IMR-90 (cell line): ENCODE measurements around the gene NFIA. TPM values are rescaled to one million over a fixed set of nuclear protein-coding genes. Genes with fewer than 3 reads are reported as not detected.

Source experiments
- ATAC-seq: fragments of 200-7000 bp; cut with Tn5 transposase; 2 replicates; pipeline ENCODE4 v1.9.1; 2020; ENCODE audit warnings: low read depth, mild to moderate bottlenecking, moderate library complexity
- BruUV-seq: library from RNA; stranded (reverse); fragments of 400-500 nt; replicated peaks from 2 replicates; lab custom pipeline; 2021; lab: Mats Ljungman, UMichigan
- CTCF ChIA-PET: fragments of 300-600 bp; formaldehyde crosslinking; extraction: SDS; loops from one replicate; lab custom pipeline; 2021; ENCODE audit warnings: antibody characterized with exemption; lab: Yijun Ruan, JAX
- POLR2A ChIA-PET: fragments of 300-600 bp; sonication (Branson Sonifier 250); formaldehyde crosslinking; loops from one replicate; lab custom pipeline; 2022; ENCODE audit warnings: antibody characterized with exemption; ENCODE audit not compliant: unreplicated experiment; lab: Charles Lee
- DNase-seq: peaks from one replicate; pipeline ENCODE4 v3.0.0; 2013
- H2AFZ ChIP-seq: replicated peaks from 2 replicates; pipeline ENCODE3; 2013; ENCODE audit warnings: low read length, mild to moderate bottlenecking; ENCODE audit not compliant: poor library complexity
- H2AK5ac ChIP-seq: 2 replicates; pipeline ENCODE4 v1.6.1; 2013; ENCODE audit warnings: low read depth, low read length, inconsistent platforms
- H2AK9ac ChIP-seq: replicated peaks from 2 replicates; pipeline ENCODE3; 2013; ENCODE audit warnings: mild to moderate bottlenecking, low read depth, low read length, moderate library complexity; ENCODE audit not compliant: poor library complexity
- H2BK120ac ChIP-seq: 2 replicates; pipeline ENCODE4 v1.6.1; 2013; ENCODE audit warnings: low read depth, low read length, inconsistent platforms
- H2BK15ac ChIP-seq: 3 replicates; pipeline ENCODE4 v1.6.1; 2013; ENCODE audit warnings: low read depth, low read length, inconsistent platforms
- H2BK20ac ChIP-seq: 2 replicates; pipeline ENCODE4 v1.6.1; 2013; ENCODE audit warnings: low read depth, mild to moderate bottlenecking, inconsistent platforms, low read length, moderate library complexity
- H2BK5ac ChIP-seq: 2 replicates; pipeline ENCODE4 v1.6.1; 2013; ENCODE audit warnings: mild to moderate bottlenecking, low read depth, low read length, inconsistent platforms; ENCODE audit not compliant: poor library complexity, severe bottlenecking
- H3K14ac ChIP-seq: replicated peaks from 2 replicates; pipeline ENCODE4 v1.6.1; 2013; ENCODE audit warnings: low read depth, low read length, inconsistent platforms
- H3K18ac ChIP-seq: 2 replicates; pipeline ENCODE4 v1.6.1; 2013; ENCODE audit warnings: low read depth, low read length, control low read depth
- H3K23ac ChIP-seq: 2 replicates; pipeline ENCODE4 v1.6.1; 2013; ENCODE audit warnings: low read depth, low read length, inconsistent platforms
- H3K27ac ChIP-seq: 2 replicates; pipeline ENCODE4 v1.5.1; 2013; ENCODE audit warnings: mild to moderate bottlenecking, control low read depth, low read length; ENCODE audit not compliant: insufficient read depth
- H3K27me3 ChIP-seq: 2 replicates; pipeline ENCODE4 v1.6.1; 2013; ENCODE audit warnings: low read length; ENCODE audit not compliant: control insufficient read depth, insufficient read depth
- H3K36me3 ChIP-seq: 2 replicates; pipeline ENCODE4 v1.6.1; 2013; ENCODE audit warnings: low read length, mixed read lengths; ENCODE audit not compliant: control insufficient read depth, insufficient read depth
- H3K4ac ChIP-seq: 2 replicates; pipeline ENCODE4 v1.6.1; 2013; ENCODE audit warnings: low read depth, low read length, inconsistent platforms
- H3K4me1 ChIP-seq: 2 replicates; pipeline ENCODE4 v1.6.1; 2013; ENCODE audit warnings: low read length, mixed read lengths; ENCODE audit not compliant: control insufficient read depth, insufficient read depth
- H3K4me2 ChIP-seq: 2 replicates; pipeline ENCODE4 v1.6.1; 2013; ENCODE audit warnings: low read depth, mild to moderate bottlenecking, control low read depth, low read length, moderate library complexity
- H3K4me3 ChIP-seq: 2 replicates; pipeline ENCODE4 v1.5.1; 2013; ENCODE audit warnings: low read depth, mild to moderate bottlenecking, control low read depth, low read length, moderate library complexity; ENCODE audit not compliant: insufficient read depth
- H3K56ac ChIP-seq: 2 replicates; pipeline ENCODE4 v1.6.1; 2013; ENCODE audit warnings: low read length, inconsistent platforms; ENCODE audit not compliant: insufficient read depth; ENCODE audit errors: extremely low read depth
- H3K79me1 ChIP-seq, 2 experiments: 2 replicates each; pipeline ENCODE4 v1.6.1; 2013; ENCODE audit warnings: low read length in 2 of 2, inconsistent platforms in 1 of 2, low read depth in 1 of 2
- H3K9ac ChIP-seq: 2 replicates; pipeline ENCODE4 v1.6.1; 2013; ENCODE audit warnings: low read depth, low read length, control low read depth
- H3K9me1 ChIP-seq: 2 replicates; pipeline ENCODE4 v1.6.1; 2013; ENCODE audit warnings: low read length, inconsistent platforms; ENCODE audit not compliant: insufficient read depth
- H3K9me3 ChIP-seq: 2 replicates; pipeline ENCODE4 v1.6.1; 2013; ENCODE audit warnings: low read length; ENCODE audit not compliant: control insufficient read depth, insufficient read depth
- H4K20me1 ChIP-seq: 2 replicates; pipeline ENCODE4 v1.6.1; 2013; ENCODE audit warnings: low read length, inconsistent platforms; ENCODE audit not compliant: insufficient read depth
- H4K5ac ChIP-seq: 2 replicates; pipeline ENCODE4 v1.6.1; 2013; ENCODE audit warnings: mild to moderate bottlenecking, low read depth, low read length, control low read depth
- H4K8ac ChIP-seq, 2 experiments: 2 replicates each; pipeline ENCODE4 v1.6.1; 2013; ENCODE audit warnings: low read depth in 2 of 2, low read length in 2 of 2, control low read depth in 1 of 2, inconsistent platforms in 1 of 2
- H4K91ac ChIP-seq: 2 replicates; pipeline ENCODE4 v1.6.1; 2013; ENCODE audit warnings: low read depth, low read length, inconsistent platforms; ENCODE audit not compliant: insufficient read depth
- BHLHE40 ChIP-seq: fragments of 150-350 bp; IDR thresholded peaks from 2 replicates; pipeline ENCODE4 v1.6.1; 2016; ENCODE audit warnings: mild to moderate bottlenecking, low read depth, low read length
- CEBPB ChIP-seq: IDR thresholded peaks from 2 replicates; pipeline ENCODE4 v1.6.1; 2012; ENCODE audit warnings: low read depth, low read length, improper control_type of control experiment
- CHD1 ChIP-seq: IDR thresholded peaks from 2 replicates; pipeline ENCODE4 v1.6.1; 2012; ENCODE audit warnings: low read depth, low read length, improper control_type of control experiment
- CTCF ChIP-seq: conservative IDR thresholded peaks from 2 replicates; pipeline ENCODE4 v1.5.1; 2012; ENCODE audit warnings: mild to moderate bottlenecking, low read depth, low read length, improper control_type of control experiment
- ELK1 ChIP-seq: fragments of 150-350 bp; IDR thresholded peaks from 2 replicates; pipeline ENCODE4 v1.6.1; 2016; ENCODE audit warnings: low read depth, mild to moderate bottlenecking, low read length, moderate library complexity, borderline replicate concordance
- FOS ChIP-seq: fragments of 150-350 bp; IDR thresholded peaks from 2 replicates; pipeline ENCODE4 v1.6.1; 2016; ENCODE audit warnings: low read depth, low read length
- MAFK ChIP-seq: IDR thresholded peaks from 2 replicates; pipeline ENCODE4 v1.6.1; 2012; ENCODE audit warnings: low read depth, low read length, improper control_type of control experiment
- MAZ ChIP-seq: IDR thresholded peaks from 2 replicates; pipeline ENCODE4 v1.6.1; 2012; ENCODE audit warnings: low read depth, mild to moderate bottlenecking, low read length, improper control_type of control experiment, moderate library complexity, borderline replicate concordance
- MXI1 ChIP-seq: IDR thresholded peaks from 2 replicates; pipeline ENCODE4 v1.6.1; 2012; ENCODE audit warnings: low read depth, mild to moderate bottlenecking, low read length, moderate library complexity, borderline replicate concordance
- NFE2L2 ChIP-seq: fragments of 150-350 bp; IDR thresholded peaks from 2 replicates; pipeline ENCODE4 v1.6.1; 2016; ENCODE audit warnings: low read depth, mild to moderate bottlenecking, low read length
- POLR2A ChIP-seq: IDR thresholded peaks from 2 replicates; pipeline ENCODE4 v1.6.1; 2012; ENCODE audit warnings: mild to moderate bottlenecking, low read depth, low read length
- RCOR1 ChIP-seq: IDR thresholded peaks from 2 replicates; pipeline ENCODE4 v1.6.1; 2012; ENCODE audit warnings: mild to moderate bottlenecking, low read length, improper control_type of control experiment; ENCODE audit not compliant: insufficient replicate concordance
- RFX5 ChIP-seq: IDR thresholded peaks from 2 replicates; pipeline ENCODE4 v1.8.0; 2012; ENCODE audit warnings: low read depth, mild to moderate bottlenecking, low read length, moderate library complexity
- USF2 ChIP-seq: fragments of 150-350 bp; IDR thresholded peaks from 2 replicates; pipeline ENCODE4 v1.6.1; 2017; ENCODE audit warnings: mild to moderate bottlenecking, antibody characterized with exemption, low read length, low read depth
- WGBS, 2 experiments: methylation state at CpG; one replicate each; pipeline versions ENCODE4 v1.1.5 to v1.1.7; 2013; ENCODE audit warnings: missing lambda C conversion rate in 2 of 2; ENCODE audit not compliant: insufficient read length in 1 of 2; ENCODE audit errors: extremely low coverage in 2 of 2; 5-methylcytosine and 5-hydroxymethylcytosine counted together
- dilution Hi-C: fragments of 300-500 bp; cut with HindIII; formaldehyde crosslinking; loops from one replicate; pipeline ENCODE4 v1.14.3; 2018; ENCODE audit warnings: low sequenced_read_pairs; ENCODE audit not compliant: unreplicated experiment
- in situ Hi-C: fragments of 300-500 bp; cut with MboI; formaldehyde crosslinking; loops from 3 replicates; pipeline ENCODE4 v1.14.3; 2019; ENCODE audit warnings: low sequenced_read_pairs, inconsistent platforms, mixed read lengths
- intact Hi-C: fragments of 100-400 bp; cut with micrococcal nuclease; formaldehyde crosslinking; loops from 2 replicates; pipeline ENCODE4 v1.10.0; 2022
- polyA plus RNA-seq, 3 experiments: library from polyadenylated mRNA; depleted of rRNA; stranded (reverse); fragments of >200 nt; gene quantifications; 2 replicates each; pipeline ENCODE4 v1.2.3, GENCODE V29; 2012; ENCODE audit warnings: low replicate concordance in 1 of 3
- total RNA-seq: library from RNA; depleted of rRNA; stranded (reverse); fragments of >200 nt; gene quantifications from 2 replicates; pipeline ENCODE4 v1.2.3, GENCODE V29; 2012

NFIA gene
- total and polyA plus RNA-seq, 2 of the 4 experiments (the other 2 are of a cell fraction): 1.6 to 2.2 TPM

DNA sequence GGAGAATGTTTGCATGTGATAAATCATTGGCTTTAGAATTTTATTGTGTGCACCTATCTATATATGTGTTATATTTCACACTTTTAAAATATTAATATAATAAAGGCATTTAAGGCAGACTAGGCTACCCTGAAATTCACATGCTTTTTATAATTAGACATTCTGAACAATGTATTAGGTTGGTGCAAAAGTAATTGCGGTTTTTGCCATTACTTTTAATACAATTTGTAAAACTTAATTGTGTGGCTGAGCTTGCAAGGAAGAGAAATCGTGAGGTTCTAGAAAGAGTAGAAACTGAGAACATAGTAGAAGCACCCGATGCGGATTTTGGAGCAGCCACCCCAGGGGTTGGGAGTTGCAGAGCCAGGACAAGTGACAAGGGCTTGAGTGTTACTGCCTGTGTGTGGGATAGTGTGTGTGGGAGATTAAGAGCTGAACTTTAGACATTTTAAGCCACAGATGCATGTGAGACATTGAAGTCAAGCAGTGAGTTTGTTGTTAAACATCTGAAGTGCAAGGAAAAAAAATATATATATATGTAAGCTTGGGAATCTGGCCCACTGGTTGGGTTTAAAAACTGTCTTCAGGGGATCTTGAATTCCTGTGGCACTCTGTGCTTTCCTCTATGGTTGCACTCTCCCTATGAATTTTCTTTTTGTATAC lies 398.0 kb downstream of the NFIA start:
- Histone ChIP-seq H3K4me2 (no peak overlapping the region), H2BK5ac (no peak overlapping the region), H2BK120ac (no peak overlapping the region), H3K56ac (no peak overlapping the region), H4K20me1 (no peaks in the 10 kb centered on the region), H2AK5ac (no peak overlapping the region), H3K27ac (no peak overlapping the region), H3K9me1 (no peaks in the 10 kb centered on the region), H3K9ac (no peak overlapping the region), H3K4ac (no peak overlapping the region), H3K27me3 (peaks cover 4% of the 10 kb centered on the region; the same call in 1 of the 2 replicates), H3K14ac (no peak overlapping the region), H2BK15ac (no peak overlapping the region), H3K18ac (no peak overlapping the region), H2BK20ac (no peak overlapping the region), H2AFZ (no peak overlapping the region), H3K36me3 (no peaks in the 10 kb centered on the region), H4K5ac (no peak overlapping the region), H3K23ac (no peak overlapping the region), H3K4me1 (no peaks in the 10 kb centered on the region), H4K91ac (no peak overlapping the region), H4K8ac (no peak overlapping the region), H3K4me3 (no peak overlapping the region), H3K9me3 (no peaks in the 10 kb centered on the region), H3K79me1 (no peaks in the 10 kb centered on the region), H2AK9ac (no peak overlapping the region)
- WGBS, 2 experiments: 46% methylated on average over 2 of the region's 4 CpGs; no CpG with 5 or more reads in 1 of the 2 experiments
- no peak for DNase-seq
- ChIA-PET POLR2A (no interaction called here), CTCF (no interaction called here)
- BruUV-seq: no TSS peak
- dilution Hi-C loops: no loop called here
- intact Hi-C loops: no loop called here
- in situ Hi-C loops: no loop called here
- ATAC-seq: no peak
- TF ChIP-seq MXI1 (no peak), NFE2L2 (no peak), FOS (no peak), CTCF (no peak), CEBPB (no peak), RFX5 (no peak), ELK1 (no peak), POLR2A (no peak), BHLHE40 (no peak), MAZ (no peak), CHD1 (no peak), USF2 (no peak), RCOR1 (no peak), MAFK (no peak)
